Measurements from ENCODE around the gene SH3BP2.

GRCh38 chr4:2767705-2768074 lies 25.2 kb upstream of the SH3BP2 start:
- TF ChIP-seq POLR2AphosphoS5 (IDR thresholded peaks at IDR 0.05) (peak in 1 of 2 donors; percentile 9), POLR2A (IDR thresholded peaks at IDR 0.05) (no peak), EP300 (IDR thresholded peaks at IDR 0.05) (no peak)
- TF ChIP-seq, protein P1, sequence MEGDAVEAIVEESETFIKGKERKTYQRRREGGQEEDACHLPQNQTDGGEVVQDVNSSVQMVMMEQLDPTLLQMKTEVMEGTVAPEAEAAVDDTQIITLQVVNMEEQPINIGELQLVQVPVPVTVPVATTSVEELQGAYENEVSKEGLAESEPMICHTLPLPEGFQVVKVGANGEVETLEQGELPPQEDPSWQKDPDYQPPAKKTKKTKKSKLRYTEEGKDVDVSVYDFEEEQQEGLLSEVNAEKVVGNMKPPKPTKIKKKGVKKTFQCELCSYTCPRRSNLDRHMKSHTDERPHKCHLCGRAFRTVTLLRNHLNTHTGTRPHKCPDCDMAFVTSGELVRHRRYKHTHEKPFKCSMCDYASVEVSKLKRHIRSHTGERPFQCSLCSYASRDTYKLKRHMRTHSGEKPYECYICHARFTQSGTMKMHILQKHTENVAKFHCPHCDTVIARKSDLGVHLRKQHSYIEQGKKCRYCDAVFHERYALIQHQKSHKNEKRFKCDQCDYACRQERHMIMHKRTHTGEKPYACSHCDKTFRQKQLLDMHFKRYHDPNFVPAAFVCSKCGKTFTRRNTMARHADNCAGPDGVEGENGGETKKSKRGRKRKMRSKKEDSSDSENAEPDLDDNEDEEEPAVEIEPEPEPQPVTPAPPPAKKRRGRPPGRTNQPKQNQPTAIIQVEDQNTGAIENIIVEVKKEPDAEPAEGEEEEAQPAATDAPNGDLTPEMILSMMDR (IDR thresholded peaks at IDR 0.05): no peak
